Heart left ventricle (tissue), 13 donors: ENCODE results near the gene RIPOR1.

Experiments used
- CTCF ChIP-seq, 12 donors: fragments of 200-600 bp; sonication (generic) in 4 of 12; IDR thresholded peaks; one replicate each; pipeline versions ENCODE4 v1.5.0 to v1.8.0; 2018 to 2022; ENCODE audit warnings: antibody characterized with exemption in 12 of 12, mild to moderate bottlenecking in 5 of 12
- POLR2A ChIP-seq, 2 donors: fragments of 450-650 bp; IDR thresholded peaks; one replicate each; pipeline ENCODE4 v1.6.1; 2017; ENCODE audit warnings: antibody characterized with exemption in 2 of 2, mild to moderate bottlenecking in 2 of 2, moderate library complexity in 2 of 2
- donor health status: ischemic (EF 13 %, LVEDD 7.1; RV severe dilation, severe dysfunction).
- donor health status: DM: no; HTN: yes; CAD: no.
- donor health status: DM: no; HTN: no; CAD: no.
- donor health status: ischemic (EF 25% LVEDD 6.9; RV normal size, moderate dysfunction).
- donor health status: ischemic (EF 25% LVEDD 5.7; RV mildly dilated, moderate dysfunction).
- donor health status: ischemic (EF 35%, LVEDD 5.7; RV mildly dilated, moderate dysfunction).
- donor health status: nonischemic (EF 11% LVEDD 7.7; RV severe dilation, severe dysfunction).
- donor health status: DM: yes; HTN: yes; CAD: no.
- donor health status: PGD.
- donor health status: ischemic (EF 29% LVEDD 5.4; RV normal size, mild dysfunction).
- donor health status: nonischemic (EF 23%, LVEDD 6.1; RV moderate dilation, normal function).

- TF ChIP-seq CTCF (IDR thresholded peaks at IDR 0.05) (no peak), POLR2A (IDR thresholded peaks at IDR 0.05) (no peak)
Measured at GRCh38 chr16:67516296-67517154, 12.1 kb upstream of the RIPOR1 start.
